BJ (cell line): Measurements from ENCODE around the gene DNAH10. TPM values are rescaled to one million over a fixed set of nuclear protein-coding genes. Genes with fewer than 3 reads are reported as not detected.

ENCODE experiments used
- CTCF ChIA-PET: fragments of 350-600 bp; formaldehyde crosslinking; extraction: SDS; loops from one replicate; lab custom pipeline; 2021; ENCODE audit warnings: antibody characterized with exemption, inconsistent platforms; lab: Yijun Ruan, JAX
- POLR2A ChIA-PET: fragments of 300-600 bp; sonication (Branson Sonifier 250); formaldehyde crosslinking; extraction: SDS; loops from one replicate; lab custom pipeline; 2021; ENCODE audit warnings: antibody characterized with exemption; lab: Charles Lee
- DNase-seq: peaks from one replicate; pipeline ENCODE4 v3.0.0-alpha.2; 2011; ENCODE audit warnings: low read depth
- H3K27me3 ChIP-seq: 2 replicates; pipeline ENCODE4 v1.6.0; 2011; ENCODE audit warnings: low read length; ENCODE audit not compliant: control insufficient read depth, insufficient read depth
- H3K36me3 ChIP-seq: 2 replicates; pipeline ENCODE4 v1.5.1; 2011; ENCODE audit warnings: low read length; ENCODE audit not compliant: control insufficient read depth, insufficient read depth
- H3K4me3 ChIP-seq: 2 replicates; pipeline ENCODE4 v1.5.1; 2011; ENCODE audit warnings: low read depth, mild to moderate bottlenecking, control low read depth, low read length
- polyA plus RNA-seq: library from polyadenylated mRNA; depleted of rRNA; stranded (reverse); fragments of >200 nt; gene quantifications from 2 replicates; pipeline ENCODE4 v1.2.3, GENCODE V29; 2011
- TF ChIP-seq, protein P1 (sequence below): IDR thresholded peaks from 2 replicates; pipeline ENCODE4 v1.5.1; 2011; ENCODE audit warnings: low read depth, mild to moderate bottlenecking, control low read depth, inconsistent platforms, low read length, moderate library complexity; ENCODE audit not compliant: insufficient read depth

Gene DNAH10
- polyA plus RNA-seq, 1 experiment: 0.61 TPM

- DNase-seq: no peak
- Histone ChIP-seq H3K4me3 (no peak overlapping the region), H3K27me3 (peaks cover 5% of the 10 kb centered on the region), H3K36me3 (no peaks in the 10 kb centered on the region)
- TF ChIP-seq, protein P1, sequence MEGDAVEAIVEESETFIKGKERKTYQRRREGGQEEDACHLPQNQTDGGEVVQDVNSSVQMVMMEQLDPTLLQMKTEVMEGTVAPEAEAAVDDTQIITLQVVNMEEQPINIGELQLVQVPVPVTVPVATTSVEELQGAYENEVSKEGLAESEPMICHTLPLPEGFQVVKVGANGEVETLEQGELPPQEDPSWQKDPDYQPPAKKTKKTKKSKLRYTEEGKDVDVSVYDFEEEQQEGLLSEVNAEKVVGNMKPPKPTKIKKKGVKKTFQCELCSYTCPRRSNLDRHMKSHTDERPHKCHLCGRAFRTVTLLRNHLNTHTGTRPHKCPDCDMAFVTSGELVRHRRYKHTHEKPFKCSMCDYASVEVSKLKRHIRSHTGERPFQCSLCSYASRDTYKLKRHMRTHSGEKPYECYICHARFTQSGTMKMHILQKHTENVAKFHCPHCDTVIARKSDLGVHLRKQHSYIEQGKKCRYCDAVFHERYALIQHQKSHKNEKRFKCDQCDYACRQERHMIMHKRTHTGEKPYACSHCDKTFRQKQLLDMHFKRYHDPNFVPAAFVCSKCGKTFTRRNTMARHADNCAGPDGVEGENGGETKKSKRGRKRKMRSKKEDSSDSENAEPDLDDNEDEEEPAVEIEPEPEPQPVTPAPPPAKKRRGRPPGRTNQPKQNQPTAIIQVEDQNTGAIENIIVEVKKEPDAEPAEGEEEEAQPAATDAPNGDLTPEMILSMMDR: no peak
- POLR2A ChIA-PET: no interaction called here
- CTCF ChIA-PET: interaction anchor here (0.6 to 1.2 kb wide), 3 partner anchors 10 to 48 kb away, joined by 3 to 4 read pairs (median 4); no protein-coding TSS in a partner anchor
These were observed 98.3 kb downstream of the DNAH10 start for GRCh38 chr12:123860377-123860776.

DNA sequence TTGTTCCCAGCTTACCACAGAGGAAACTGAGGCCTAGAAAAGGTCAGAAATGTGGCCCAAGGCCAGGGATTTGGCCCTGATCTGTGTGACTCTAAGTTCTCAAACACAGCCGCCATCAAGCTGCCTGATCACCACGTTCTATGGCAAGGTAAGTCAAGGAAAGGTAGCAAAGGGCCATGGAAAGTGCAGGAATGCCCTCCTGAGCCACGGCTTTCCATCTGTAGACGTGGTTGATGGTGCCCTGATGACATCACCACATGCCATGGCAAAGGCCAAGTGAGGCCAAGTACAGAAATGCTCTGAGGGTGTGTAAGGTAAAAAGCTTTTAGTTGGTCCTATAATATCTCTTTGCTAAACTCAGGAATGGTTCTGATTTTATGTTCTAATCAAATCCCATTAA lies 99.3 kb downstream of the DNAH10 start:
- H3K4me3 ChIP-seq: no peak overlapping the region
- DNase-seq: no peak
- TF ChIP-seq, protein P1: no peak
- peaks cover 5% of the 10 kb centered on the region for H3K27me3 ChIP-seq
- no peaks in the 10 kb centered on the region for H3K36me3 ChIP-seq
- ChIA-PET CTCF (interaction anchor here (0.5 to 1.2 kb wide), 3 partner anchors 11 to 54 kb away, joined by 3 to 4 read pairs (median 4); no protein-coding TSS in a partner anchor), POLR2A (no interaction called here)

- no peaks in the 10 kb centered on the region for H3K36me3 ChIP-seq
- ChIA-PET POLR2A (no interaction called here), CTCF (no interaction called here)
- H3K4me3 ChIP-seq: no peak overlapping the region
- TF ChIP-seq, protein P1: no peak
- no peak for DNase-seq
- peaks cover 15% of the 10 kb centered on the region for H3K27me3 ChIP-seq
These were observed 105.0 kb downstream of the DNAH10 start for GRCh38 chr12:123867141-123867540.

DNA sequence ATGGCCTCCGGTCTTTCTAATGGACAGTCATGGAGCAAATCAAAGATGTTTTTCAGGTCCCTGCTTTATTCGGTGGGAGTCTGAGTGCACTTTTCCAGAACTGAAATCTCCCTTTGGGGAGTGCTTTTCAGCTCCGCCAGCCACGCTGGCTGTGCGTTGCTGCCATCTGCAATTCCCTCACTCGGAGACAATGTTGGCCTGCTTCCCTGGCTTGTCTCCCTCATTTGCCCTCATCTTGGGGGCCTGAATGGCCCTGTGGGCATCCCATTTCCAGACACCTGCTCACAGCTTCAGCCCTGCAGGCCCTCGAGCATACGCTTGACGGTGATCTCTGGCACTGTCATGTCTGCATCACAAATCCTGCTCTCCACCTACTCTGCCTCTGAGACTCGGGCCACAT lies 106.7 kb downstream of the DNAH10 start:
- ChIA-PET POLR2A (no interaction called here), CTCF (no interaction called here)
- Histone ChIP-seq H3K36me3 (no peaks in the 10 kb centered on the region), H3K4me3 (no peak overlapping the region), H3K27me3 (peaks cover 21% of the 10 kb centered on the region)
- DNase-seq: no peak
- TF ChIP-seq, protein P1: no peak

DNA sequence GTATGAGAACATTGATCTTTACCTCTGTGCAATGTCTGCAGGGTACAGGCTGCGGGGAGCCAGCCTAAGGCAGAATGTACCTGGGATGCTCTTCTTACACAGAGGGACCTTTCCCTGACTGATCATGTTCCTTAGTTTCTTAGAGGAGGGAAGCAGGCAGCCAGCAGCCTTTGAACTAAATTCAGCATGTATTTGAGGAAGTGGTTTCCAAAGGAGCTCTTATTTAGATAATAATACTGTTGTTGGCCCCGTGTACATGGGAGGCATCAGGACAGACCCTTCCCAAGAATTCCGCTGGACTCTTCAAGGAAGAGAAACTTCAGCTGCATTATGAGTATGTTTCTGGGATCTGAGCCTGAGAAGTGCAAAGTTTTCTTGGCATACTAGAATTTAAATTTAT lies 111.7 kb downstream of the DNAH10 start:
- H3K27me3 ChIP-seq: peaks cover 18% of the 10 kb centered on the region
- CTCF ChIA-PET: no interaction called here

More for the DNA sequence above, 111.7 kb downstream of the DNAH10 start:
- H3K36me3 ChIP-seq: no peaks in the 10 kb centered on the region
- DNase-seq: no peak
- H3K4me3 ChIP-seq: no peak overlapping the region
- POLR2A ChIA-PET: no interaction called here
- TF ChIP-seq, protein P1: no peak
